Activated T-cell treated with anti-CD3 and anti-CD28 coated beads, Interleukin-2, amount 50 U/mL, for 24 hours (primary cell): Measurements from ENCODE around the gene ADAM19.

Experiments
- DNase-seq: peaks from one replicate; pipeline ENCODE4 v3.0.0-alpha.2; 2020
- H3K27ac Mint-ChIP-seq: 2 replicates; pipeline ENCODE4 v1.8.0; 2020; ENCODE audit warnings: mild to moderate bottlenecking, mixed read lengths
- H3K27me3 Mint-ChIP-seq: 2 replicates; pipeline ENCODE4 v1.8.0; 2020; ENCODE audit warnings: mixed read lengths
- H3K36me3 Mint-ChIP-seq: 2 replicates; pipeline ENCODE4 v1.8.0; 2020; ENCODE audit warnings: low read depth, mixed read lengths
- H3K4me1 Mint-ChIP-seq: 2 replicates; pipeline ENCODE4 v1.8.0; 2020; ENCODE audit warnings: low read depth, mixed read lengths
- H3K4me3 Mint-ChIP-seq: 2 replicates; pipeline ENCODE4 v1.8.0; 2020; ENCODE audit warnings: mild to moderate bottlenecking, moderate library complexity, mixed read lengths
- H3K9me3 Mint-ChIP-seq: 2 replicates; pipeline ENCODE4 v1.8.0; 2020; ENCODE audit warnings: mixed read lengths

The ADAM19 gene

GRCh38 chr5:157575381-157576020 lies at the start of gene ADAM19:
TSS of gene ADAM19 (minus strand) at chr5:157575775. CDS start at chr5:157575696, 79 bp downstream.
- peak; percentile 76 for DNase-seq
- Mint-ChIP-seq H3K4me3 (peak within 1 kb of the TSS; percentile 88), H3K27ac (peak within 1 kb of the TSS; percentile 78), H3K9me3 (no peaks in the 10 kb centered on the region), H3K4me1 (peaks cover 66% of the 10 kb centered on the region), H3K27me3 (peaks cover 23% of the 10 kb centered on the region), H3K36me3 (peaks cover 23% of the 10 kb centered on the region)

GRCh38 chr5:157624144-157624543 lies 48.6 kb upstream of the ADAM19 start:
- no peak for DNase-seq
- no peaks in the 10 kb centered on the region for H3K36me3 Mint-ChIP-seq
- H3K9me3 Mint-ChIP-seq, result peaks cover 9% of the 10 kb centered on the region
- no peak overlapping the region for H3K27ac Mint-ChIP-seq
- no peak overlapping the region for H3K4me3 Mint-ChIP-seq
- H3K27me3 Mint-ChIP-seq, result no peaks in the 10 kb centered on the region
- peaks cover 6% of the 10 kb centered on the region for H3K4me1 Mint-ChIP-seq

- H3K9me3 Mint-ChIP-seq, result peaks cover 9% of the 10 kb centered on the region
- peaks cover 6% of the 10 kb centered on the region for H3K4me1 Mint-ChIP-seq
- H3K27ac Mint-ChIP-seq, result no peak overlapping the region
- DNase-seq, result no peak
- H3K36me3 Mint-ChIP-seq, result no peaks in the 10 kb centered on the region
- no peak overlapping the region for H3K4me3 Mint-ChIP-seq
- H3K27me3 Mint-ChIP-seq, result no peaks in the 10 kb centered on the region
Measured at GRCh38 chr5:157620776-157621175, 45.2 kb upstream of the ADAM19 start.

DNA sequence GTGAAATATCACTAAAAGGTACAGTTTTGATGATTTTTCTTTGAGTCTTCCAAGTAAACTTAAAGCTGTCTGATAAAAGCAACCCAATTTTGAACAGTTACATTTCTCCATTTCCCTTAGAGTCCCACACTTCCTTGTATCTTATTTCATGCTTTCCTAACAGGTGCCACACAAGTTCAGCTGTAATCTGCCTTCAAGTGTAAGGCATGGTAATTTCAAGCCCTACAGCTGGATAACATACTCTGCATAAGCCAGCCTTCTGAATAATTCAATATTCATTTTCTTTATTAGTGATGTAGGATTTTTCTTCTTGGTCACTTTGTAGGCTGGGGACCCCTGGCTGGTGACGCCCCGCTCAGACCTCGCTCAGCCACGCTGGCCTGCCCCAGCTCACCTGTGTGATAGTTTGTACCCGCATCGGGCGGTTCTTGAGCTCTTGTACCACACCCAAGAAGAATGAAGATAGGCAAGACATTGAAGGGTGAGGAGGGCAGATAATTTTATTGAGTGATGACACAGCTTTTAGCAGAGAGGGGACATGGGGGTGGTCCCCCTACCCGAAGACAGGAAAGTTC lies 42.7 kb upstream of the ADAM19 start:
- Mint-ChIP-seq H3K9me3 (peaks cover 9% of the 10 kb centered on the region), H3K27ac (no peak overlapping the region), H3K27me3 (no peaks in the 10 kb centered on the region), H3K36me3 (no peaks in the 10 kb centered on the region), H3K4me3 (no peak overlapping the region), H3K4me1 (peaks cover 8% of the 10 kb centered on the region)
- DNase-seq, result no peak

DNA sequence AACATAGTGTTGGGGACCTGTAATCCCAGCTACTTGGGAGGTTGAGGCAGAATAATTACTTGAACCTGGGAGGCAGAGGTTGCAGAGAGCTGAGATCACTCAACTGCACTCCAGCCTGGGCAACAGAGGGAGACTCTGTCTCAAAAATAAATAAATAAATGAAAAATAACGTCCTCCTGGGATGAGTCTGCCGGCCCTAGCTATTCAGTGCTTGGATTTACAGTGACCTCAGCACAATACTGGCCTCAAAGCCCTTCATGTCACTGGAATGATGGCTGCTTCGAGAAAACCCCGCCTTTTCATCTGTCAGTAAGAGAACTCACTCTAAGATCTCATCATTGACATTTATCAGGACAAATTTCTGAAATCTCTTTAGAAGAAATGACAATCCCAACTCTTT lies 41.2 kb upstream of the ADAM19 start:
- no peak for DNase-seq
- H3K36me3 Mint-ChIP-seq, result no peaks in the 10 kb centered on the region
- H3K27ac Mint-ChIP-seq, result no peak overlapping the region
- H3K4me1 Mint-ChIP-seq, result peaks cover 20% of the 10 kb centered on the region
- H3K4me3 Mint-ChIP-seq, result no peak overlapping the region
- H3K27me3 Mint-ChIP-seq, result no peaks in the 10 kb centered on the region
- no peaks in the 10 kb centered on the region for H3K9me3 Mint-ChIP-seq

GRCh38 chr5:157613385-157614245 lies 38.0 kb upstream of the ADAM19 start:
- Mint-ChIP-seq H3K27me3 (no peaks in the 10 kb centered on the region), H3K4me1 (peaks cover 43% of the 10 kb centered on the region), H3K36me3 (no peaks in the 10 kb centered on the region), H3K27ac (peak overlapping the region; percentile 76), H3K4me3 (peak overlapping the region; percentile 52), H3K9me3 (no peaks in the 10 kb centered on the region)
- DNase-seq, result no peak

DNA sequence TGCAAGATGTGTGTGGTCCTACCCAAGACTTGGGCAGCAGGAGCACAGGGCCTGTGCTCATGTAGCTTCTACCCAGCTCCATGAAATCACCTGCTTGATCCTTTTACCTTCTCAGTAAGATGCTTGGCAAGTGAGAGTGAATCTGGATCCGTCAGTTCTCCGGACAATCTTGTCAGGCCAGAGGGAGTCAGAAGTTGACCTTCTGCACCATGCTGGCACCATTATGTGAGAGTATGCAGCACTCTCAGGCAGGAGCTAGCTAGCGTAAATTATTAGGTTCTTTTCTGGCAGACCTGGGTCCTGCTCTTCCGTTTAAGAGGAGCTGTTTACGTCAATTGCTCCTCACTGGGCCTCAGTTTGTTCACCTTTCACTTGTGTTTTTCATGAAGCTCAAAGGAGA lies 37.0 kb upstream of the ADAM19 start:
- H3K4me1 Mint-ChIP-seq, result peaks cover 54% of the 10 kb centered on the region
- no peak overlapping the region for H3K4me3 Mint-ChIP-seq
- H3K27me3 Mint-ChIP-seq, result no peaks in the 10 kb centered on the region
- H3K36me3 Mint-ChIP-seq, result no peaks in the 10 kb centered on the region
- DNase-seq, result no peak
- no peaks in the 10 kb centered on the region for H3K9me3 Mint-ChIP-seq
- peak overlapping the region; percentile 30 for H3K27ac Mint-ChIP-seq

DNA sequence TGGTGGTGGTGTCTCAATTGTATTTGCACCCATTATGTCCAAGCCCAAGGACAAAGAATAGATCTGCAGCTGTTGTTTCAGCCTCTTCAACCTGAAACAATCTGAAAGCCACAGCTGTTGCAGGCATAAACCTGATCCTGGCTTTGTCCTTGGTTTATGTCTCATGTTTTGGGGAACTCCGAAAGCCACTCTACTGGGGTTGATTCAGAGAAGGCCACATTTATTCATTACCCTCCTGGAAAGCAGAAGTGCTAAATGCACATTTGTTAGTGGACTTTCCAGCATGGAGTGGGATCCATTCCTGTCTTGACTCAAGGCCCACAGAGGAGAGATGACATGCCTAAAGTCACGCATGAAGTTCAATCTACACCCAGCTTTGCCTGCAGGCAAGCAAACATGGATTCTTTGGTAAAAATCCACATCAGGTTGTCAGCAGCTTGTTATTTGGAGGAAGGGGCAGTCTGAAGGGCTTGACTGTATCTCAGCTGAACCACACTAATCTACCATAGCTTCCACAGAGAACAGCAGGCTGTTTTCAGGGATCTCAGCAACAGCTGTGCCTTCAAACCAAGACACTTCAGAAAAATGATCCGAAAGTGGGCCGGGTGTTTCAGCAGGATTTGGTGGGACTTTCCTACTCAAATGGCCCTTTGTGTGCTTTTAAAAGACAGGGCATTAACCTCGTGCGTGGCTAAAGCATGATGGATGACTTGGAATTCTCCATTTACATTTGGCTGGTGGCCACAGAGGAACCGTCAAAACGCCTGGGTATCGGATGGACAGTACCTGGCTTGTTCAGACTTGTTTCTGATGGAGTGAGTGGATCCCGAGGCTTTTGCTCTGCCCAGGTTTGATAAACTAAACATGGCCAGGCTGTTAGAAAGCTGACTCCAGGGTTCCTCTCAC lies 36.2 kb upstream of the ADAM19 start:
- no peak for DNase-seq
- Mint-ChIP-seq H3K36me3 (no peaks in the 10 kb centered on the region), H3K4me1 (peaks cover 61% of the 10 kb centered on the region), H3K27ac (no peak overlapping the region), H3K4me3 (no peak overlapping the region), H3K9me3 (no peaks in the 10 kb centered on the region), H3K27me3 (no peaks in the 10 kb centered on the region)

DNA sequence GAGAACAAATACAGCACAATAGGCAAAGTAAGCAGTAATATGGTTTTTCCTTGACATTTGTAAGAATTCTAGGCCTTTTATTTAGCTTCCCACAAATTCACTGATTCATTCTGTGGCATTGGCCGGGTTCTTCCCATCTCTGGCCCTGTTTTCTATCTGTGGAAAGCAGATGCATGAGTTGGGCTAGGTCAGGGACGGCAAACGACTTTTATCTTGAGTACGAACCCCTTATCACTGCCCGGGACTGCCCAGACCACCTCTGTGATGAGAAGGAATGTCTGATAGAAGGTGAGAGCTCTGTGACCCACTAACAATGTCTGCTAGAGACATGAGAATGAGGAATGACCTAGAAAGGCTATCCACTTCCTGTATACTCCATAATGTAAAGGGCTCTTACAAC lies 35.4 kb upstream of the ADAM19 start:
- Mint-ChIP-seq H3K36me3 (no peaks in the 10 kb centered on the region), H3K27me3 (no peaks in the 10 kb centered on the region), H3K4me1 (peaks cover 67% of the 10 kb centered on the region), H3K27ac (peak overlapping the region; percentile 20), H3K9me3 (no peaks in the 10 kb centered on the region), H3K4me3 (no peak overlapping the region)
- no peak for DNase-seq

DNA sequence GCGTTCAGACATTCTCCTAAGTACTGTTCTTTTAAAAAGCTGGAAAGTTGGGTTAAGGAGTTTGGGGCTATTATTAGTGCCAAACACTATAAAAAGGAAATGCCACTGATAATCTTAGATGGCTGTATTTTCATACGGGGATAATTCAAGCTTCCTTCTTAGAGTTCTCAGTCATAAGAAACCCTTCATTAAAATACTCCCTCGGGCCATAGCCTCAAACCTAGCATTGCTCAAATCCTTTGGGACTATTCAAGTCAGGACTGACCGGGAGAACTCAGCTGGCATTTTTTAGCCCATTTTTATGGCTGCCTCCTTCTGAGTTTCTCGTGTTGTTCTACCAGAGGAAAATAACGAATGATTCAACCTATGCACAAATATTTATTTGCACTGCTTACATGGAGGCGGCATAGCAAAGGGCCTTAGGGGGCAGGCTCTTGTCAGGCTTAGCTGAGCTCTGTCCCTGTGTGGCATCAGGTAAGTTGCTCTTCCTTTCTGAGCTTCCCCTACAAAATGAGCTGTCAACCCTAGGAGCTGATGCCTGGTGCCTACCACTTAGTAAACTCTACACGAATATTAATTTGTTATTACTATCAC lies 33.5 kb upstream of the ADAM19 start:
- Mint-ChIP-seq H3K36me3 (no peaks in the 10 kb centered on the region), H3K9me3 (no peaks in the 10 kb centered on the region), H3K27ac (no peak overlapping the region), H3K4me3 (no peak overlapping the region), H3K4me1 (peaks cover 78% of the 10 kb centered on the region), H3K27me3 (no peaks in the 10 kb centered on the region)
- no peak for DNase-seq

GRCh38 chr5:157607371-157608161 lies 32.0 kb upstream of the ADAM19 start:
- Mint-ChIP-seq H3K4me3 (peak overlapping the region; percentile 44), H3K27me3 (no peaks in the 10 kb centered on the region), H3K4me1 (peaks cover 79% of the 10 kb centered on the region), H3K36me3 (no peaks in the 10 kb centered on the region), H3K27ac (peak overlapping the region; percentile 96), H3K9me3 (peaks cover 3% of the 10 kb centered on the region)
- peak; percentile 67 for DNase-seq

DNA sequence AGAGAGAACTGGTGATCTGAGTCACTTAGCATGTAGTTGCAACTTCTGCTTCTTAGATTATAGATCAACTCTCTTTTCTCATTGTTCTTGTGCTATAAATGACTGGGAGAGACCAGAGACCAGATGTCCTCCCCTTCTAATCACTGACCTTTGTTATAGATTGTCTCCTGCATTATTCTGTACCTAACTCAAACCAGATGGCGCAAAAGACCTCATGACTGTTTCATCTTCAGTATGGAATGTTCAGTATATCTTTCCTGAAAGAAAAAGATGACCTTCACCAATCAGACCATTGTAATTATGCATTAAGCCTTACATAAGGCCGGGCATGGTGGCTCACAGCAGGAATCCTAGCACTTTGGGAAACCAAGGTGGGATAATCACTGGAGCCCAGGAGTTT lies 30.5 kb upstream of the ADAM19 start:
- H3K36me3 Mint-ChIP-seq, result no peaks in the 10 kb centered on the region
- peaks cover 81% of the 10 kb centered on the region for H3K4me1 Mint-ChIP-seq
- H3K27me3 Mint-ChIP-seq, result no peaks in the 10 kb centered on the region
- peaks cover 3% of the 10 kb centered on the region for H3K9me3 Mint-ChIP-seq
- peak overlapping the region; percentile 19 for H3K27ac Mint-ChIP-seq
- H3K4me3 Mint-ChIP-seq, result no peak overlapping the region
- DNase-seq, result no peak
